Activated naive CD4-positive, alpha-beta T cell treated with anti-CD3 and anti-CD28 coated beads for 36 hours (primary cell): ENCODE data around the gene ADCY10. TPM values are rescaled to one million over a fixed set of nuclear protein-coding genes. Genes with fewer than 3 reads are reported as not detected.
A peak's percentile ranks its signal among the peaks of the same experiment; 100 is the strongest.

Experiments used
- CTCF ChIA-PET: fragments of 350-600 bp; sonication (Branson Sonifier 250); formaldehyde crosslinking; loops from one replicate; lab custom pipeline; 2021; ENCODE audit warnings: antibody characterized with exemption; lab: Charles Lee
- DNase-seq: peaks from one replicate; pipeline ENCODE4 v3.0.0-alpha.2; 2020
- H3K27ac Mint-ChIP-seq: one replicate; pipeline ENCODE4 v1.8.0; 2021; ENCODE audit warnings: mild to moderate bottlenecking, mixed read lengths
- H3K27me3 Mint-ChIP-seq: one replicate; pipeline ENCODE4 v1.8.0; 2021; ENCODE audit warnings: low read depth, mixed read lengths
- H3K36me3 Mint-ChIP-seq: one replicate; pipeline ENCODE4 v1.8.0; 2021; ENCODE audit warnings: low read depth, mixed read lengths
- H3K4me1 Mint-ChIP-seq: one replicate; pipeline ENCODE4 v1.8.0; 2021; ENCODE audit warnings: low read depth, mixed read lengths
- H3K4me3 Mint-ChIP-seq: one replicate; pipeline ENCODE4 v1.8.0; 2021; ENCODE audit warnings: mild to moderate bottlenecking, moderate library complexity, mixed read lengths
- H3K9me3 Mint-ChIP-seq: one replicate; pipeline ENCODE4 v1.8.0; 2021; ENCODE audit warnings: mixed read lengths
- intact Hi-C: fragments of 100-400 bp; cut with micrococcal nuclease; formaldehyde crosslinking; loops from one replicate; pipeline ENCODE4 v1.15.1; 2023
- total RNA-seq, 2 experiments: library from RNA; stranded (reverse); gene quantifications; one replicate each; pipeline ENCODE4 v1.2.3, GENCODE V29; 2021

The ADCY10 gene
- total RNA-seq, 2 experiments from 2014 or later, result 0.24 TPM; not detected in 1

DNA sequence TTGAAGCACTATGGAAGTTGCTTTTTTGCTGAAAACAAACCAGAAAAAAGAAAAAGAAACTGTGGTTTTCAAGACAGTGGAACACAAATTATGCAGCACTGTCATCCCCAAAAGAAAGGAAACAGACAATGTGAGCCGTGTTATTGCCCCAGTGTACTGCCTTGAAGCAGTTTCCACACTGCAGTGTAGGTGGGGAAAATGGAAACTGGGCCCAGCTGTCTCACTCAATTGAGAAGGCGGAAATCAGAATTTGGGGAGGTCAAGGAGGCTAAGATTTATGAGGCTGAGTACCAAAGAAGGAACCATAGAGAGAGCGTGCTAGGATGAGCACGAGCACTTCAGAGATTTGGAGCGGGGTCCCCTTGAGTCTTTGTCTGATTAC is 136.7 kb downstream of the ADCY10 start:
- Mint-ChIP-seq H3K36me3 (peaks cover 24% of the 10 kb centered on the region), H3K9me3 (peaks cover 2% of the 10 kb centered on the region), H3K27ac (peak overlapping the region; percentile 81), H3K4me1 (peaks cover 32% of the 10 kb centered on the region), H3K4me3 (no peak overlapping the region), H3K27me3 (no peaks in the 10 kb centered on the region)
- CTCF ChIA-PET, result no interaction called here
- DNase-seq, result peak; percentile 50
- intact Hi-C loops, result loop anchor here (1.0 kb wide), 2 partner anchors 15 to 26 kb away; no protein-coding TSS in a partner anchor

DNA sequence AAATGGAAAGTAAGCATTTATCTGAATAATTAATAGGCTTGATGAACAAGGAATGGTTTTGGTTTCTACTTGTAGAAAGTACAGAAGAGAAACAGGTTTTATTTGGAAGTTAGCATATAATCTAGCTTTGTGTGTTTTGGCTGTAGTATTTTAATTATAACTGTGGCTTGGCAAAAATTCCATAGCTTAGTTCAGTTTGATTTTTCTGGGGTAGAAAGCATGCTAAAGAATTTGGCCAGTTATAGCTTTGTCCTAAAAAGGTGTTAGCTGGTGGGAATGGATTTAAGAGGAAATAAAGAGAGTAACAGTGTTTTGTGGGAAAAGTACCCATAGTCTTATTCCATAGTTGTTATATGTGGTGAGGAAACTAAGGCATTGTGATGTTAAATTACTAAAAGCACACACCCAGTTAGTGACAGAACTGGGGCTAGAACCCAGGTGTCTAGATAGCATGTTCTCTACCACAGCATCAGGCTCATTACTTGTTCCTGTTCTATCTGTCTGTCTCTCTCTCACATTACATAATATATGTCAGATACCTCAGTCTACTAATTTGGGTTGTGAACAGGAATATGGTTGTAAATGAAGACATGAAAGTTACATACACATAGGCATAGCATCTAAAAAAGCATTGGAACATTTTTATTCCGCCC is 137.2 kb downstream of the ADCY10 start:
- Mint-ChIP-seq H3K4me3 (peak overlapping the region; percentile 1), H3K9me3 (peaks cover 2% of the 10 kb centered on the region)

DNA sequence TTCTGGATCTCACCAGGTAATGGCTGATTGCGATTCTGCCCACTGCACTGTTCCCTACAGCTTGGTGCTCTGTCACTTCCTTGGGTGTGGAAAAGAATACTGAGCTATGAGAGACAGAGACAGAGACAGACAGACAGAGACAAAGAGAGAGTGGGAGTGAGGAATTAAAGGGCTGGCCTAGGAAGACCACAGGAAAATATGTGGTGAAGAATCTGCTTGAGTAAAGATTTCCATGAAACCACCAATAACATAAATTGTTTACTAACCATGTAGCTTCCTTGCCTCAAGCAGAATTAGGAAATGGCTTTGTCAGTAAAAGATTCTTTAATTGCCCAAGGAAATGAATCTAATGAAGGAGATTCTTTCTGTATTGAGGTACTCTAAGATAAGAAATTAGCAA is 137.8 kb downstream of the ADCY10 start:
- H3K36me3 Mint-ChIP-seq, result peaks cover 29% of the 10 kb centered on the region
- H3K9me3 Mint-ChIP-seq, result peaks cover 2% of the 10 kb centered on the region
- H3K27me3 Mint-ChIP-seq, result no peaks in the 10 kb centered on the region
- H3K4me1 Mint-ChIP-seq, result peaks cover 32% of the 10 kb centered on the region
- no peak overlapping the region for H3K27ac Mint-ChIP-seq
- CTCF ChIA-PET, result interaction anchor here (0.9 kb wide), 1 partner anchor 14 kb away, joined by 3 read pairs; no protein-coding TSS in a partner anchor
- intact Hi-C loops, result no loop called here
- DNase-seq, result no peak
- H3K4me3 Mint-ChIP-seq, result no peak overlapping the region

More for the DNA sequence above, 137.2 kb downstream of the ADCY10 start:
- Mint-ChIP-seq H3K4me1 (peaks cover 32% of the 10 kb centered on the region), H3K27me3 (no peaks in the 10 kb centered on the region), H3K27ac (peak overlapping the region; percentile 81), H3K36me3 (peaks cover 26% of the 10 kb centered on the region)
- DNase-seq, result no peak
- intact Hi-C loops, result loop anchor here (1.0 kb wide), 2 partner anchors 14 to 27 kb away; no protein-coding TSS in a partner anchor
- CTCF ChIA-PET, result interaction anchor here (0.9 kb wide), 1 partner anchor 14 kb away, joined by 3 read pairs; no protein-coding TSS in a partner anchor

DNA sequence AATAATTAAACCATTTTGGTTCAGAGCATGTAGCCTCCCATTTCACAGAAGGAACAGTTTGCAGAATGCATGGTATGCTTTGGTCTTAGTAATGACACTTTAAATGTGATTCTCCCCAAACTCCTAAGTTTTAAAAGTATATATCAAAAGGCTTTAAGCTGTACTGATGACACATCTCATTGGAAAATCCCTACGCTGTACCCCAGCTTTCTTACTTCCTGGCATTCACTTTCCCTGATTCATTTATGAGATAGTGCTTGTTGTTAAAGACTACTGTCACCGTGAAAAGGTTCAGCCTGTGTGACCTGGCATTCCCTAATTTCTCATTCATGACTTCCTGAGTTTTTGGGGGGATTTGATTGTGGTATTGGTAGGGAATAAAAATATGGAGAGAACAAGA is 138.8 kb downstream of the ADCY10 start:
- peaks cover 32% of the 10 kb centered on the region for H3K4me1 Mint-ChIP-seq
- DNase-seq, result peak; percentile 27
- H3K27me3 Mint-ChIP-seq, result no peaks in the 10 kb centered on the region
- H3K4me3 Mint-ChIP-seq, result no peak overlapping the region
- peak overlapping the region; percentile 74 for H3K27ac Mint-ChIP-seq
- CTCF ChIA-PET, result interaction anchor here (2.3 kb wide), 1 partner anchor 13 kb away, joined by 10 read pairs; no protein-coding TSS in a partner anchor
- no peaks in the 10 kb centered on the region for H3K9me3 Mint-ChIP-seq
- intact Hi-C loops, result no loop called here
- peaks cover 32% of the 10 kb centered on the region for H3K36me3 Mint-ChIP-seq

DNA sequence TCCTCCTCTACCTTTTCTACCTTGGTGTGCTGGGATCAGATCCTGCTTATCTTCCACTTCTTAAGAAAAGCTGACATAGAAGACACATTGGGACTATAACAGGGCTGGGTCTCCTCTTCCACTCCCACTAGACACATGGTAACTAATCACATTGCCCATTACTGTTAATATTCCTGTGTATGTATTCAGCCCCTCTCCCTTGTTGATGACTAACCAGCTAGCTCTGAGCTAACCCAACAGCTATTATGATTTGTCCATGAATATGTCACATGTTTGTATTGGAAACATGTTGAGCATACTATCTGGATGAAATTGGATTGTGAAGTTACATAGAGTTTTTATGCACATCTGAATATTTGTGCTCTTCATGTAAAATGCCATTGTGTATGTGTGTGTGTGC is 139.2 kb downstream of the ADCY10 start:
- H3K36me3 Mint-ChIP-seq, result peaks cover 33% of the 10 kb centered on the region
- CTCF ChIA-PET, result interaction anchor here (2.3 kb wide), 1 partner anchor 12 kb away, joined by 10 read pairs; no protein-coding TSS in a partner anchor
- intact Hi-C loops, result no loop called here
- H3K4me1 Mint-ChIP-seq, result peaks cover 32% of the 10 kb centered on the region
- H3K27me3 Mint-ChIP-seq, result no peaks in the 10 kb centered on the region
- H3K27ac Mint-ChIP-seq, result no peak overlapping the region
- no peaks in the 10 kb centered on the region for H3K9me3 Mint-ChIP-seq
- H3K4me3 Mint-ChIP-seq, result no peak overlapping the region
- DNase-seq, result no peak

DNA sequence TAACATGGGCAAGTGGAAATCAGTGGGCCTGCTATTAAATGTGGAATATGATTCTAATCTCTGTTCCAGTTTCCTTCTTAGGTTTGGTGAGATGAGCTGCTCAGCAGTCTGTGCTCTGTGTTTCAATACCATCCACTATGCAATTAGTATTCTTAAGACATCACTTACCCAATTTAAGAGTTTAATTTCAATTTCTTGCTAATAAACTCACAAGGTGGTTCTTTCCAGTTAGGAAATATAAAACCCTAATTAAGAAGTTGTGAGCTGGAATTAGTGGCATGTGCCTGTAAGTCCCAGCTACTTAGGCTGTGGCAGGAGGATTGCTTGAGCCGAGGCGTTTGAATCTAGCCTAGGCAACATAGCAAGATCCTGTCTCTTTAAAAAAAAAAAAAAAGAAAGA is 140.4 kb downstream of the ADCY10 start:
- no peak for DNase-seq
- H3K27me3 Mint-ChIP-seq, result no peaks in the 10 kb centered on the region
- peaks cover 32% of the 10 kb centered on the region for H3K4me1 Mint-ChIP-seq
- H3K4me3 Mint-ChIP-seq, result no peak overlapping the region
- intact Hi-C loops, result no loop called here
- H3K27ac Mint-ChIP-seq, result no peak overlapping the region
- H3K36me3 Mint-ChIP-seq, result peaks cover 34% of the 10 kb centered on the region
- H3K9me3 Mint-ChIP-seq, result no peaks in the 10 kb centered on the region
- CTCF ChIA-PET, result interaction anchor here (0.7 to 2.3 kb wide), 4 partner anchors 11 to 215 kb away, joined by 3 to 10 read pairs (median 4); no protein-coding TSS in a partner anchor

DNA sequence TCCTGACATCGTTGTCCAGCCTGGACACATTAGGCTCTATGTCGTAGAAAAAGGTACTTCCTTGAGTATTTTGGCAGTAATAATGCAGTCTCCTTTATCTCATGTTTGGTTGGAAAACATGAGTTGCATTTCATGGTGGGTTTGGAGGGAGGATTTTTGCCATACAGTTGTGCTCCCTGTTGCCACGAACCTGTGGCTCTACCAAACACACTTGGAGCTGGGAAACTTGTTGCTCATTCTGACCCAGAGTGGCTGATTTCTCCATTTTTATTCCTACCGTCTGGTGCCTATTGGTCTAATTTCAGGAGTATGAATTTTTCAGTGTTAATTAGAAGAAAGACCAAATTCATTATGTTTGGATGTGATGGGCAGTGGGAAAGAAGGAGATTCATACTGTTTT is 141.5 kb downstream of the ADCY10 start:
- Mint-ChIP-seq H3K27me3 (no peaks in the 10 kb centered on the region), H3K36me3 (peaks cover 39% of the 10 kb centered on the region), H3K9me3 (no peaks in the 10 kb centered on the region), H3K4me3 (no peak overlapping the region), H3K27ac (no peak overlapping the region), H3K4me1 (peaks cover 31% of the 10 kb centered on the region)
- DNase-seq, result no peak
- intact Hi-C loops, result no loop called here
- CTCF ChIA-PET, result no interaction called here

DNA sequence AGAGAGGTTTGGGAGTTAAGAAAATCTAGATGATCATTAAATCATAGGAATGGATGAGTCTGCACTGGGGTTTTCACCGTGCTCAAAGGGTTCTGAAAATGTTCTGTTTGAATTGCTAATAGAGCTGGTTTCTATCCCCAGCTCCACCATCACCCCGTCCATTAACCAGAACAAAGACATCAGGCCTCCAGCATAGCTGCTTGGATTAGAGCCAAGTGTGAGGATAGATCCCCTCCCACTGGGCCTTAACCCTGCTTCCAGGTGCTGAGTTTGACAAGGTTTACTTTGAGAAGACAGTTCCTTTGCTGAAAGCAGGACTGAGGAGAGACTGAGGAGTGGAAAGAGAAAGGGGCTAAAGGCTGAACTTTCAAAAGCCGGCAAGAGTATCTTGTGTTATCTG is 143.8 kb downstream of the ADCY10 start:
- intact Hi-C loops, result no loop called here
- H3K36me3 Mint-ChIP-seq, result peaks cover 38% of the 10 kb centered on the region
- no peaks in the 10 kb centered on the region for H3K9me3 Mint-ChIP-seq
- no peaks in the 10 kb centered on the region for H3K27me3 Mint-ChIP-seq
- H3K27ac Mint-ChIP-seq, result no peak overlapping the region
- peaks cover 10% of the 10 kb centered on the region for H3K4me1 Mint-ChIP-seq
- no peak overlapping the region for H3K4me3 Mint-ChIP-seq
- DNase-seq, result no peak
- CTCF ChIA-PET, result no interaction called here

DNA sequence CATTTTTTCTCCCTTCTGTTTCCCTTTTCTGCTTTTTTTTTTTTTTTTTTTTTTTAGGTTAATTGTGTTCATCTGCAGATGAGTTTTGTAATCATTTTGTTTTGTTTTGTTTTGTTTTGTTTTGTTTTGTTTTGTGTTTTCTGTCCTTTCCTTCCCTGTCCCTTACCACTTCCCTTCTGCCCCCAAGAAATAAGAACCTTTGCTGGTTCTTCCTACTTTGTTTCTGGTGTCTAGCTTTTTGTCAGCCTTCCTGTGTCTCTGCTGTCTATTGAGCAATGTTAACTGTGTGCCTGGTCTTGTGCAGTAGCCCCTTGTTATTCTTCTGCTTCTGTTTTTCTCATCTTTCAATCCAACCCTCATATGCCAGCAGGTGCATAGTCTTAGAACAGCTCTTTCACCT is 146.2 kb downstream of the ADCY10 start:
- intact Hi-C loops, result no loop called here
- Mint-ChIP-seq H3K4me1 (peaks cover under 1% of the 10 kb centered on the region), H3K36me3 (peaks cover 36% of the 10 kb centered on the region), H3K27ac (no peak overlapping the region), H3K27me3 (no peaks in the 10 kb centered on the region), H3K9me3 (no peaks in the 10 kb centered on the region), H3K4me3 (no peak overlapping the region)
- CTCF ChIA-PET, result no interaction called here
- DNase-seq, result no peak

DNA sequence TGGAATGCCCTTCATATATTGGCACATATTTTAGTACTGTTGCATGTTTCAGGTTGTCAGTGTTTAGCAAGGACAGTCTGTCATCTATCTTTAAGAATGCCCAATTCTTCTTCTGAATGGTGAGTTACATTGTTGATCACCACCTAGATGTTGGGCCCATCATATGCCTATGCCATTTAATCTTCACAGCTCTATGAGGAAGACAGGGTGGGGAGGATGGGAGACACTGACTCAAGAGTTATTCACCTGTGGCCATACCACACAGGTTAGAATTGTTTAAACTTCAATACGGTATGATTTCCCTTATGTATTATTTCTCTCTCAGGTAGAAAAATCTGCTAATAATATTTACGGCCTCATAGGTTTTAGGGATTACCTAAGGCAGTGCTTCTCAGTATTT is 147.4 kb downstream of the ADCY10 start:
- Mint-ChIP-seq H3K4me1 (peaks cover 12% of the 10 kb centered on the region), H3K27me3 (no peaks in the 10 kb centered on the region), H3K36me3 (peaks cover 30% of the 10 kb centered on the region), H3K27ac (no peak overlapping the region), H3K4me3 (no peak overlapping the region), H3K9me3 (no peaks in the 10 kb centered on the region)
- no peak for DNase-seq
- intact Hi-C loops, result no loop called here
- CTCF ChIA-PET, result no interaction called here

DNA sequence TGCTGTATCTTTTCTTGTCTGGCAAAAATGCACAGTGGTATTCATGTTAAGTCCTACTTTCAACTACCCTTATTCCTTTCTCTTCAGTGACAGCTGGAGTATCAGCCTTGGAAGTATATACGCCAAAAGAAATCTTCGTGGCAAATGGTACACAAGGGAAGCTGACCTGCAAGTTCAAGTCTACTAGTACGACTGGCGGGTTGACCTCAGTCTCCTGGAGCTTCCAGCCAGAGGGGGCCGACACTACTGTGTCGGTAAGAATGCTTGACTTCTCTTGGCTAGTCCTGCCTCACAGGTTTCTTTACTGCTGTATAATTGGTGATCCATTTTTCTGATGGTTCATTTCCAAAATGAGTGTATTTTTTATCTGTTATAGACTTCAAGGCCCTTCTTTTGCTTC is 148.4 kb downstream of the ADCY10 start:
- no peaks in the 10 kb centered on the region for H3K9me3 Mint-ChIP-seq
- H3K27me3 Mint-ChIP-seq, result no peaks in the 10 kb centered on the region
- CTCF ChIA-PET, result no interaction called here
- H3K36me3 Mint-ChIP-seq, result peaks cover 26% of the 10 kb centered on the region
- no peak for DNase-seq
- intact Hi-C loops, result no loop called here
- no peak overlapping the region for H3K27ac Mint-ChIP-seq
- no peak overlapping the region for H3K4me3 Mint-ChIP-seq
- H3K4me1 Mint-ChIP-seq, result peaks cover 20% of the 10 kb centered on the region

DNA sequence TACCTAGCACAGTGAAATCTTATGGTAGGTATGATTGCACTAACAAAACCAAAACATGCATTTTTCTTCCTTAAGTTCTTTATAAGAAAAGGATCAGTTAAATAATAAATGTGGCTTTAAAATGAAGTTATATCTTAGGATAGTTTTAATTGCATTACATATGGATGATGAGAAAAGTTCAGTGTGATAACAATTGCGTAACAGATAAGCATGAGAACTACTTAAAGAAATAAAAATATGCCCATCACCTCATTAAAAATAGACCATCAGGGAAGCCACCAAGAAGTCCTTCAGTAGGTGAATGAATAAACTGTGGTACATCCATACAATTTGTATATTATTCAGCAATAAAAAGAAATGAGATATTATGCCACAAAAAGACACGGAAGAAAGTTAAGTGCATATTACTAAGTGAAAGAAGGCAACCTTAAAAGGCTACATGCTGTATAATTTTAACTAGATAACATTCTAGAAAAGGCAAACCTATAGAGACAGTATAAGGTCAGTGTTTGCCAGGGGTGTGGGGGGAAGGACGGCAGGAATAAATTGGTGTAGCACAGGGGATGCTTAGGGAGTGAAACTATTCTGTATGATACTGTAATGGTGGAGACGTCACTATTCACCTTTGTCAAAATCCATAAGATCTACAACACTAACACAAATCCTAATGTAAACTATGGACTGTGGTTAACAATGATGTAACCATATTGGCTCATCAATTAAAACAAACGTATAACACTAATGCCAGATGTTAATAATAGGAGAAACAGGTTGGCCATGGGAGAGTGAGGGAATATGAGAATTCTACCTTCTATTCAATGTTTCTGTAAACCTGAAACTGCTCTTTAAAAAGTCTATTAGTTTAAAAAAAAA is 149.2 kb downstream of the ADCY10 start:
- no peaks in the 10 kb centered on the region for H3K9me3 Mint-ChIP-seq
- CTCF ChIA-PET, result no interaction called here
- no peak overlapping the region for H3K27ac Mint-ChIP-seq
- DNase-seq, result no peak
- peaks cover 20% of the 10 kb centered on the region for H3K4me1 Mint-ChIP-seq
- H3K36me3 Mint-ChIP-seq, result peaks cover 20% of the 10 kb centered on the region
- no peak overlapping the region for H3K4me3 Mint-ChIP-seq
- no peaks in the 10 kb centered on the region for H3K27me3 Mint-ChIP-seq
- intact Hi-C loops, result no loop called here
